GM23338 (cell line): ENCODE measurements around the gene DCDC1. TPM values are rescaled to one million over a fixed set of nuclear protein-coding genes. Genes with fewer than 3 reads are reported as not detected.

ENCODE experiments used
- ATAC-seq: fragments of 200-7000 bp; cut with Tn5 transposase; 3 replicates; pipeline ENCODE4 v1.9.1; 2020
- DNase-seq: peaks from one replicate; pipeline ENCODE4 v3.0.0-alpha.2; 2015; ENCODE audit warnings: low spot score
- H2AFZ ChIP-seq: fragments of 200-600 bp; sonication (generic); 2 replicates; pipeline ENCODE4 v1.8.0; 2016; ENCODE audit warnings: antibody characterized with exemption, mild to moderate bottlenecking, moderate library complexity
- H3F3A ChIP-seq: fragments of 200-600 bp; sonication (generic); replicated peaks from 2 replicates; pipeline ENCODE4 v1.8.0; 2017; ENCODE audit warnings: antibody characterized with exemption, mixed run types, low read depth
- H3K27ac ChIP-seq: fragments of 200-600 bp; sonication (generic); 2 replicates; pipeline ENCODE4 v1.6.1; 2016; ENCODE audit warnings: low read depth
- H3K27me3 ChIP-seq: fragments of 200-600 bp; sonication (generic); 2 replicates; pipeline ENCODE4 v1.8.0; 2016; ENCODE audit warnings: mild to moderate bottlenecking, mixed run types, moderate library complexity; ENCODE audit not compliant: insufficient read depth
- H3K36me3 ChIP-seq: fragments of 200-600 bp; sonication (generic); 2 replicates; pipeline ENCODE4 v1.8.0; 2016; ENCODE audit warnings: mild to moderate bottlenecking; ENCODE audit not compliant: insufficient read depth
- H3K4me1 ChIP-seq: fragments of 200-600 bp; sonication (generic); 2 replicates; pipeline ENCODE4 v1.8.0; 2016; ENCODE audit warnings: mild to moderate bottlenecking, moderate library complexity; ENCODE audit not compliant: insufficient read depth
- H3K4me2 ChIP-seq: fragments of 200-600 bp; sonication (generic); 2 replicates; pipeline ENCODE4 v1.7.1; 2017; ENCODE audit warnings: mixed run types
- H3K4me3 ChIP-seq: fragments of 200-600 bp; sonication (generic); 2 replicates; pipeline ENCODE4 v1.6.1; 2016; ENCODE audit warnings: mixed run types
- H3K79me2 ChIP-seq: fragments of 200-600 bp; sonication (generic); replicated peaks from 2 replicates; pipeline ENCODE4 v1.8.0; 2017; ENCODE audit warnings: mild to moderate bottlenecking; ENCODE audit not compliant: insufficient read depth
- H3K9me2 ChIP-seq: fragments of 200-600 bp; sonication (generic); 2 replicates; pipeline ENCODE4 v1.8.0; 2017; ENCODE audit not compliant: insufficient read depth
- H4K20me1 ChIP-seq: fragments of 200-600 bp; sonication (generic); replicated peaks from 2 replicates; pipeline ENCODE4 v1.8.0; 2017; ENCODE audit warnings: mild to moderate bottlenecking; ENCODE audit not compliant: insufficient read depth
- H3K27ac Mint-ChIP-seq: 2 replicates; pipeline ENCODE4 v1.8.0; 2020; ENCODE audit warnings: inconsistent platforms, mild to moderate bottlenecking, moderate library complexity, mixed read lengths
- H3K27me3 Mint-ChIP-seq: 3 replicates; pipeline ENCODE4 v1.8.0; 2022; ENCODE audit warnings: low read depth, mild to moderate bottlenecking, moderate library complexity, mixed read lengths, inconsistent platforms; ENCODE audit not compliant: insufficient read depth, poor library complexity
- H3K36me3 Mint-ChIP-seq: 3 replicates; pipeline ENCODE4 v1.8.0; 2021; ENCODE audit warnings: low read depth, mild to moderate bottlenecking, inconsistent platforms, moderate library complexity, mixed read lengths
- H3K4me1 Mint-ChIP-seq: 3 replicates; pipeline ENCODE4 v1.8.0; 2020; ENCODE audit warnings: mild to moderate bottlenecking, inconsistent platforms, mixed read lengths
- H3K4me3 Mint-ChIP-seq: 3 replicates; pipeline ENCODE4 v1.8.0; 2021; ENCODE audit warnings: moderate library complexity, mild to moderate bottlenecking, inconsistent platforms, mixed read lengths
- H3K9me3 Mint-ChIP-seq: 3 replicates; pipeline ENCODE4 v1.8.0; 2020; ENCODE audit warnings: moderate library complexity, mild to moderate bottlenecking, inconsistent platforms, mixed read lengths
- CREB1 ChIP-seq: fragments of 250-450 bp; sonication (Bioruptor Pico); IDR thresholded peaks from 2 replicates; pipeline ENCODE4 v1.5.0; 2020; ENCODE audit warnings: low read depth, mild to moderate bottlenecking, moderate library complexity
- CTCF ChIP-seq, 2 experiments: fragments of 200-600 bp in 1 of 2; sonication (generic) in 1 of 2; conservative IDR thresholded peaks; 2 replicates each; pipeline versions ENCODE4 v1.5.1 to v1.6.1; 2016 to 2017; ENCODE audit warnings: antibody characterized with exemption in 2 of 2, low read depth in 2 of 2, mild to moderate bottlenecking in 2 of 2, moderate library complexity in 1 of 2
- EZH2 ChIP-seq: fragments of 200-600 bp; sonication (generic); IDR thresholded peaks from one replicate; pipeline ENCODE4 v1.8.0; 2017; ENCODE audit warnings: antibody characterized with exemption, mild to moderate bottlenecking, low read depth; ENCODE audit not compliant: unreplicated experiment
- EZH2phosphoT487 ChIP-seq: fragments of 200-600 bp; sonication (generic); IDR thresholded peaks from one replicate; pipeline ENCODE4 v1.8.1; 2018; ENCODE audit warnings: antibody characterized with exemption; ENCODE audit not compliant: unreplicated experiment
- JUNB ChIP-seq: IDR thresholded peaks from one replicate; pipeline ENCODE4 v1.6.1; 2016; ENCODE audit warnings: antibody characterized with exemption; ENCODE audit not compliant: unreplicated experiment
- NANOG ChIP-seq: IDR thresholded peaks from 2 replicates; pipeline ENCODE4 v1.6.1; 2016; ENCODE audit warnings: antibody characterized with exemption, borderline replicate concordance
- POLR2AphosphoS5 ChIP-seq: IDR thresholded peaks from 2 replicates; pipeline ENCODE4 v1.6.1; 2016; ENCODE audit warnings: antibody characterized with exemption, low read depth
- STAT1 ChIP-seq: IDR thresholded peaks from one replicate; pipeline ENCODE4 v1.6.1; 2016; ENCODE audit warnings: antibody characterized with exemption; ENCODE audit not compliant: unreplicated experiment
- ZNF114 ChIP-seq: fragments of 250-450 bp; sonication (Bioruptor Pico); IDR thresholded peaks from 2 replicates; pipeline ENCODE4 v1.5.0; 2020; ENCODE audit warnings: mild to moderate bottlenecking, moderate library complexity
- ZNF331 ChIP-seq: fragments of 250-450 bp; sonication (Bioruptor Pico); IDR thresholded peaks from 2 replicates; pipeline ENCODE4 v1.5.0; 2020; ENCODE audit warnings: low read depth, mild to moderate bottlenecking, moderate library complexity
- polyA plus RNA-seq: library from polyadenylated mRNA; unstranded; fragments of >200 nt; fragmentation: Nextera tagmentation; extraction: Ambion mirVana; gene quantifications from 2 replicates; pipeline ENCODE4 v1.2.1, GENCODE V29; 2016
- total RNA-seq: library from RNA; depleted of rRNA; stranded (reverse); fragments of >200 nt; shearing (Covaris generic); gene quantifications from 2 replicates; pipeline ENCODE4 v1.2.3, GENCODE V29; 2014
- TF ChIP-seq, protein P1 (sequence below): IDR thresholded peaks from one replicate; pipeline ENCODE4 v1.6.1; 2018; ENCODE audit warnings: antibody characterized with exemption; ENCODE audit not compliant: unreplicated experiment
- TF ChIP-seq, protein P2 (sequence below): IDR thresholded peaks from 2 replicates; pipeline ENCODE4 v1.6.1; 2016; ENCODE audit warnings: antibody characterized with exemption
- TF ChIP-seq, protein P3 (sequence below): fragments of 250-450 bp; sonication (Bioruptor Pico); IDR thresholded peaks from 2 replicates; pipeline ENCODE4 v1.5.0; 2020; ENCODE audit warnings: mild to moderate bottlenecking, moderate library complexity

The DCDC1 gene
- total and polyA plus RNA-seq, 2 experiments from 2014 or later, result 0.56 to 0.58 TPM

DNA sequence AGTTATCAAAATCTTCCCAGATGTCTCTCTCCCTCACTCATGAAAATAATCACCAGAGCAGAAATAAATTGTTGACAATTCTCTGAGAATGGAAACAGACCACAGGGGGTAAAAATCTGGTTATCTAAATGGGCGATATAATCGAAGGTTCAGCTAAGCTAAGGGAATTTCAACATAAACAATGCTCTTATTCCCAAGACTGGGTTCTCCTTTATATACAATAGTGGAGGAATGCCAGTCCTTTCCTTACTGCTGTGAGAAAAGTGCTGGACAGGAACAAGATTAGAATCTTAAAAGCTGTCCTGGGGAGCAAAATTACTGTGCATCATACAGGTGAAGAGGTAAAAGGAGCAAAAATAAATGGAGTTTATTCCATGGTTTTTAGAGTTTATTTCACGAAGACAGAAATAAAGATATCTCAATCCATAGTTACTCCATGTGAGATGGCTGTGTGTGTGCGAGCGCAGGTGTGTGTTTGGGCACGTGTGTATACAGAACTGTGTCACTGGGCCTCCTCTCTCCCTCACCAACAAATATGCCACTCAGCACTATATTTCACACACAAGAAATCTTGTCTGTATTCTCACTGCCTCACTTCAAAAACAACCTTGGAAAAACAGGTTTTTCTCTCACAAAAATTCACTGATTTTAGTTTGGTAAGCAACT lies 385.6 kb downstream of the DCDC1 start:
- no peaks in the 10 kb centered on the region for H3F3A ChIP-seq
- Mint-ChIP-seq H3K27ac (peak overlapping the region; percentile 51; the same call in 1 of the 2 replicates), H3K27me3 (no peaks in the 10 kb centered on the region), H3K4me3 (no peak overlapping the region), H3K9me3 (no peaks in the 10 kb centered on the region), H3K36me3 (no peaks in the 10 kb centered on the region), H3K4me1 (peaks cover 19% of the 10 kb centered on the region)
- H4K20me1 ChIP-seq, result no peaks in the 10 kb centered on the region
- no peaks in the 10 kb centered on the region for H3K27me3 ChIP-seq
- DNase-seq, result no peak
- no peaks in the 10 kb centered on the region for H3K9me2 ChIP-seq
- no peak for ATAC-seq
- H3K4me1 ChIP-seq, result no peaks in the 10 kb centered on the region
- no peak overlapping the region for H3K4me2 ChIP-seq
- H3K36me3 ChIP-seq, result no peaks in the 10 kb centered on the region
- no peak overlapping the region for H3K4me3 ChIP-seq
- peak overlapping the region; percentile 88 for H2AFZ ChIP-seq
- no peak for TF ChIP-seq EZH2phosphoT487
- no peak for TF ChIP-seq CREB1
- TF ChIP-seq ZNF114, result no peak
- TF ChIP-seq EZH2, result no peak
- TF ChIP-seq, protein P1, sequence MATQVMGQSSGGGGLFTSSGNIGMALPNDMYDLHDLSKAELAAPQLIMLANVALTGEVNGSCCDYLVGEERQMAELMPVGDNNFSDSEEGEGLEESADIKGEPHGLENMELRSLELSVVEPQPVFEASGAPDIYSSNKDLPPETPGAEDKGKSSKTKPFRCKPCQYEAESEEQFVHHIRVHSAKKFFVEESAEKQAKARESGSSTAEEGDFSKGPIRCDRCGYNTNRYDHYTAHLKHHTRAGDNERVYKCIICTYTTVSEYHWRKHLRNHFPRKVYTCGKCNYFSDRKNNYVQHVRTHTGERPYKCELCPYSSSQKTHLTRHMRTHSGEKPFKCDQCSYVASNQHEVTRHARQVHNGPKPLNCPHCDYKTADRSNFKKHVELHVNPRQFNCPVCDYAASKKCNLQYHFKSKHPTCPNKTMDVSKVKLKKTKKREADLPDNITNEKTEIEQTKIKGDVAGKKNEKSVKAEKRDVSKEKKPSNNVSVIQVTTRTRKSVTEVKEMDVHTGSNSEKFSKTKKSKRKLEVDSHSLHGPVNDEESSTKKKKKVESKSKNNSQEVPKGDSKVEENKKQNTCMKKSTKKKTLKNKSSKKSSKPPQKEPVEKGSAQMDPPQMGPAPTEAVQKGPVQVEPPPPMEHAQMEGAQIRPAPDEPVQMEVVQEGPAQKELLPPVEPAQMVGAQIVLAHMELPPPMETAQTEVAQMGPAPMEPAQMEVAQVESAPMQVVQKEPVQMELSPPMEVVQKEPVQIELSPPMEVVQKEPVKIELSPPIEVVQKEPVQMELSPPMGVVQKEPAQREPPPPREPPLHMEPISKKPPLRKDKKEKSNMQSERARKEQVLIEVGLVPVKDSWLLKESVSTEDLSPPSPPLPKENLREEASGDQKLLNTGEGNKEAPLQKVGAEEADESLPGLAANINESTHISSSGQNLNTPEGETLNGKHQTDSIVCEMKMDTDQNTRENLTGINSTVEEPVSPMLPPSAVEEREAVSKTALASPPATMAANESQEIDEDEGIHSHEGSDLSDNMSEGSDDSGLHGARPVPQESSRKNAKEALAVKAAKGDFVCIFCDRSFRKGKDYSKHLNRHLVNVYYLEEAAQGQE, result no peak
- TF ChIP-seq, protein P2, sequence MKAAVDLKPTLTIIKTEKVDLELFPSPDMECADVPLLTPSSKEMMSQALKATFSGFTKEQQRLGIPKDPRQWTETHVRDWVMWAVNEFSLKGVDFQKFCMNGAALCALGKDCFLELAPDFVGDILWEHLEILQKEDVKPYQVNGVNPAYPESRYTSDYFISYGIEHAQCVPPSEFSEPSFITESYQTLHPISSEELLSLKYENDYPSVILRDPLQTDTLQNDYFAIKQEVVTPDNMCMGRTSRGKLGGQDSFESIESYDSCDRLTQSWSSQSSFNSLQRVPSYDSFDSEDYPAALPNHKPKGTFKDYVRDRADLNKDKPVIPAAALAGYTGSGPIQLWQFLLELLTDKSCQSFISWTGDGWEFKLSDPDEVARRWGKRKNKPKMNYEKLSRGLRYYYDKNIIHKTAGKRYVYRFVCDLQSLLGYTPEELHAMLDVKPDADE, result no peak
- TF ChIP-seq NANOG, result no peak
- no peak for TF ChIP-seq CTCF (conservative IDR thresholded peaks at IDR 0.05; ENCODE audit: low read depth in 2 of 2)
- TF ChIP-seq STAT1, result no peak
- TF ChIP-seq, protein P3, sequence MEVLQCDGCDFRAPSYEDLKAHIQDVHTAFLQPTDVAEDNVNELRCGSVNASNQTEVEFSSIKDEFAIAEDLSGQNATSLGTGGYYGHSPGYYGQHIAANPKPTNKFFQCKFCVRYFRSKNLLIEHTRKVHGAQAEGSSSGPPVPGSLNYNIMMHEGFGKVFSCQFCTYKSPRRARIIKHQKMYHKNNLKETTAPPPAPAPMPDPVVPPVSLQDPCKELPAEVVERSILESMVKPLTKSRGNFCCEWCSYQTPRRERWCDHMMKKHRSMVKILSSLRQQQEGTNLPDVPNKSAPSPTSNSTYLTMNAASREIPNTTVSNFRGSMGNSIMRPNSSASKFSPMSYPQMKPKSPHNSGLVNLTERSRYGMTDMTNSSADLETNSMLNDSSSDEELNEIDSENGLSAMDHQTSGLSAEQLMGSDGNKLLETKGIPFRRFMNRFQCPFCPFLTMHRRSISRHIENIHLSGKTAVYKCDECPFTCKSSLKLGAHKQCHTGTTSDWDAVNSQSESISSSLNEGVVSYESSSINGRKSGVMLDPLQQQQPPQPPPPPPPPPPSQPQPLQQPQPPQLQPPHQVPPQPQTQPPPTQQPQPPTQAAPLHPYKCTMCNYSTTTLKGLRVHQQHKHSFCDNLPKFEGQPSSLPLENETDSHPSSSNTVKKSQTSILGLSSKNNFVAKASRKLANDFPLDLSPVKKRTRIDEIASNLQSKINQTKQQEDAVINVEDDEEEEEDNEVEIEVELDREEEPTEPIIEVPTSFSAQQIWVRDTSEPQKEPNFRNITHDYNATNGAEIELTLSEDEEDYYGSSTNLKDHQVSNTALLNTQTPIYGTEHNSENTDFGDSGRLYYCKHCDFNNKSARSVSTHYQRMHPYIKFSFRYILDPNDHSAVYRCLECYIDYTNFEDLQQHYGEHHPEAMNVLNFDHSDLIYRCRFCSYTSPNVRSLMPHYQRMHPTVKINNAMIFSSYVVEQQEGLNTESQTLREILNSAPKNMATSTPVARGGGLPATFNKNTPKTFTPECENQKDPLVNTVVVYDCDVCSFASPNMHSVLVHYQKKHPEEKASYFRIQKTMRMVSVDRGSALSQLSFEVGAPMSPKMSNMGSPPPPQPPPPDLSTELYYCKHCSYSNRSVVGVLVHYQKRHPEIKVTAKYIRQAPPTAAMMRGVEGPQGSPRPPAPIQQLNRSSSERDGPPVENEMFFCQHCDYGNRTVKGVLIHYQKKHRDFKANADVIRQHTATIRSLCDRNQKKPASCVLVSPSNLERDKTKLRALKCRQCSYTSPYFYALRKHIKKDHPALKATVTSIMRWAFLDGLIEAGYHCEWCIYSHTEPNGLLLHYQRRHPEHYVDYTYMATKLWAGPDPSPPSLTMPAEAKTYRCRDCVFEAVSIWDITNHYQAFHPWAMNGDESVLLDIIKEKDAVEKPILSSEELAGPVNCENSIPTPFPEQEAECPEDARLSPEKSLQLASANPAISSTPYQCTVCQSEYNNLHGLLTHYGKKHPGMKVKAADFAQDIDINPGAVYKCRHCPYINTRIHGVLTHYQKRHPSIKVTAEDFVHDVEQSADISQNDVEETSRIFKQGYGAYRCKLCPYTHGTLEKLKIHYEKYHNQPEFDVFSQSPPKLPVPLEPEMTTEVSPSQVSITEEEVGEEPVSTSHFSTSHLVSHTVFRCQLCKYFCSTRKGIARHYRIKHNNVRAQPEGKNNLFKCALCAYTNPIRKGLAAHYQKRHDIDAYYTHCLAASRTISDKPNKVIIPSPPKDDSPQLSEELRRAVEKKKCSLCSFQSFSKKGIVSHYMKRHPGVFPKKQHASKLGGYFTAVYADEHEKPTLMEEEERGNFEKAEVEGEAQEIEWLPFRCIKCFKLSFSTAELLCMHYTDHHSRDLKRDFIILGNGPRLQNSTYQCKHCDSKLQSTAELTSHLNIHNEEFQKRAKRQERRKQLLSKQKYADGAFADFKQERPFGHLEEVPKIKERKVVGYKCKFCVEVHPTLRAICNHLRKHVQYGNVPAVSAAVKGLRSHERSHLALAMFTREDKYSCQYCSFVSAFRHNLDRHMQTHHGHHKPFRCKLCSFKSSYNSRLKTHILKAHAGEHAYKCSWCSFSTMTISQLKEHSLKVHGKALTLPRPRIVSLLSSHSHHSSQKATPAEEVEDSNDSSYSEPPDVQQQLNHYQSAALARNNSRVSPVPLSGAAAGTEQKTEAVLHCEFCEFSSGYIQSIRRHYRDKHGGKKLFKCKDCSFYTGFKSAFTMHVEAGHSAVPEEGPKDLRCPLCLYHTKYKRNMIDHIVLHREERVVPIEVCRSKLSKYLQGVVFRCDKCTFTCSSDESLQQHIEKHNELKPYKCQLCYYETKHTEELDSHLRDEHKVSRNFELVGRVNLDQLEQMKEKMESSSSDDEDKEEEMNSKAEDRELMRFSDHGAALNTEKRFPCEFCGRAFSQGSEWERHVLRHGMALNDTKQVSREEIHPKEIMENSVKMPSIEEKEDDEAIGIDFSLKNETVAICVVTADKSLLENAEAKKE (CRISPR knock-in tag), result no peak
- TF ChIP-seq POLR2AphosphoS5, result no peak
- no peak for TF ChIP-seq ZNF331 (CRISPR knock-in tag)
- no peak for TF ChIP-seq JUNB
- peak overlapping the region; percentile 12; the same call in 1 of the 2 replicates for H3K27ac ChIP-seq
- H3K79me2 ChIP-seq, result no peaks in the 10 kb centered on the region
